HG02970 (cell line): ENCODE results near the gene FNDC3B.

Experiments
- ATAC-seq: cut with Tn5 transposase; IDR thresholded peaks from one replicate; pipeline ENCODE4 v1.9.1; 2021; ENCODE audit warnings: mild to moderate bottlenecking, moderate library complexity, moderate number of reproducible peaks; ENCODE audit not compliant: unreplicated experiment, low FRiP score

FNDC3B gene

GRCh38 chr3:172181932-172182586, 142.7 kb downstream of the FNDC3B start:
- ATAC-seq, result no peak

- ATAC-seq, result no peak
These were observed 143.4 kb downstream of the FNDC3B start for GRCh38 chr3:172182797-172183196.

- no peak for ATAC-seq
These were observed 144.9 kb downstream of the FNDC3B start for GRCh38 chr3:172184106-172184822.

GRCh38 chr3:172185907-172186306, 146.5 kb downstream of the FNDC3B start:
- ATAC-seq, result no peak

GRCh38 chr3:172186607-172187006, 147.2 kb downstream of the FNDC3B start:
- ATAC-seq, result no peak

GRCh38 chr3:172187511-172187910, 148.1 kb downstream of the FNDC3B start:
- no peak for ATAC-seq

GRCh38 chr3:172188511-172188910, 149.1 kb downstream of the FNDC3B start:
- ATAC-seq, result no peak

GRCh38 chr3:172189213-172189612, 149.8 kb downstream of the FNDC3B start:
- ATAC-seq, result no peak

- no peak for ATAC-seq
These were observed 150.7 kb downstream of the FNDC3B start for GRCh38 chr3:172189987-172190603.

GRCh38 chr3:172190980-172191379, 151.6 kb downstream of the FNDC3B start:
- ATAC-seq, result no peak

- ATAC-seq, result no peak
These were observed 152.3 kb downstream of the FNDC3B start for GRCh38 chr3:172191629-172192028.

GRCh38 chr3:172192830-172193415, 153.5 kb downstream of the FNDC3B start:
- no peak for ATAC-seq

- ATAC-seq, result no peak
These were observed 154.1 kb downstream of the FNDC3B start for GRCh38 chr3:172193436-172193835.

- ATAC-seq, result no peak
These were observed 155.5 kb downstream of the FNDC3B start for GRCh38 chr3:172194702-172195406.

- ATAC-seq, result no peak
These were observed 156.0 kb downstream of the FNDC3B start for GRCh38 chr3:172195407-172195754.

GRCh38 chr3:172197344-172197743, 158.0 kb downstream of the FNDC3B start:
- no peak for ATAC-seq

- no peak for ATAC-seq
These were observed 159.1 kb downstream of the FNDC3B start for GRCh38 chr3:172198428-172198827.

- no peak for ATAC-seq
These were observed 160.5 kb downstream of the FNDC3B start for GRCh38 chr3:172199850-172200369.

GRCh38 chr3:172201136-172201869, 161.9 kb downstream of the FNDC3B start:
- no peak for ATAC-seq

- ATAC-seq, result no peak
These were observed 162.5 kb downstream of the FNDC3B start for GRCh38 chr3:172201870-172202236.
